KOPT-K1 (cell line): Measurements from ENCODE around the gene SYT14.
"Not testable (repeated sequence)": the region's sequence is repeated elsewhere in the genome, so short reads cannot be mapped to it uniquely, and the experiment has no call there.

ENCODE experiments used
- H3K27ac ChIP-seq: fragments of 200-600 bp; sonication (generic); 2 replicates; pipeline ENCODE4 v1.5.1; 2016; ENCODE audit warnings: antibody characterized with exemption, mild to moderate bottlenecking, low read depth, low read length; ENCODE audit not compliant: poor library complexity, severe bottlenecking
- H3K36me3 ChIP-seq: fragments of 200-600 bp; sonication (generic); 2 replicates; pipeline ENCODE4 v1.5.1; 2017; ENCODE audit warnings: antibody characterized with exemption, mild to moderate bottlenecking, low read length, moderate library complexity; ENCODE audit not compliant: insufficient read depth
- H3K9me3 ChIP-seq: fragments of 200-600 bp; sonication (generic); 2 replicates; pipeline ENCODE4 v1.5.1; 2017; ENCODE audit warnings: antibody characterized with exemption, low read length, mild to moderate bottlenecking; ENCODE audit not compliant: insufficient read depth, poor library complexity, severe bottlenecking

The SYT14 gene

GRCh38 chr1:209937996-209938959, at the start of gene SYT14:
Gene SYT14 (plus strand): TSS chr1:209938217. CDS start chr1:209938265, 48 bp downstream.
- no peaks in the 10 kb centered on the region for H3K36me3 ChIP-seq
- no peaks in the 10 kb centered on the region for H3K9me3 ChIP-seq
- H3K27ac ChIP-seq: no peak within 1 kb of the TSS

- not testable (repeated sequence) for H3K27ac ChIP-seq, H3K36me3 ChIP-seq, H3K9me3 ChIP-seq
These were observed 49.5 kb upstream of the SYT14 start for GRCh38 chr1:209888291-209889076.

GRCh38 chr1:209889077-209889418, 49.0 kb upstream of the SYT14 start:
- no peak overlapping the region for H3K27ac ChIP-seq
- no peaks in the 10 kb centered on the region for H3K9me3 ChIP-seq
- no peaks in the 10 kb centered on the region for H3K36me3 ChIP-seq

- Histone ChIP-seq H3K9me3 (no peaks in the 10 kb centered on the region), H3K36me3 (no peaks in the 10 kb centered on the region), H3K27ac (no peak overlapping the region)
These were observed 47.2 kb upstream of the SYT14 start for GRCh38 chr1:209890641-209891330.

- no peaks in the 10 kb centered on the region for H3K36me3 ChIP-seq
- no peak overlapping the region for H3K27ac ChIP-seq
These were observed 44.3 kb upstream of the SYT14 start for GRCh38 chr1:209893751-209894150.

GRCh38 chr1:209895709-209896108, 42.3 kb upstream of the SYT14 start:
- H3K27ac ChIP-seq: no peak overlapping the region

More at GRCh38 chr1:209893751-209894150, 44.3 kb upstream of the SYT14 start:
- no peaks in the 10 kb centered on the region for H3K9me3 ChIP-seq

GRCh38 chr1:209896346-209896745, 41.7 kb upstream of the SYT14 start:
- Histone ChIP-seq H3K27ac (no peak overlapping the region), H3K9me3 (no peaks in the 10 kb centered on the region), H3K36me3 (no peaks in the 10 kb centered on the region)

More at GRCh38 chr1:209895709-209896108, 42.3 kb upstream of the SYT14 start:
- Histone ChIP-seq H3K36me3 (no peaks in the 10 kb centered on the region), H3K9me3 (no peaks in the 10 kb centered on the region)

GRCh38 chr1:209898271-209898670, 39.7 kb upstream of the SYT14 start:
- not testable (repeated sequence) for H3K36me3 ChIP-seq, H3K27ac ChIP-seq, H3K9me3 ChIP-seq

GRCh38 chr1:209898851-209899250, 39.2 kb upstream of the SYT14 start:
- not testable (repeated sequence) for H3K36me3 ChIP-seq, H3K9me3 ChIP-seq

GRCh38 chr1:209899948-209900347, 38.1 kb upstream of the SYT14 start:
- H3K36me3 ChIP-seq: no peaks in the 10 kb centered on the region
- H3K9me3 ChIP-seq: no peaks in the 10 kb centered on the region
- H3K27ac ChIP-seq: no peak overlapping the region

More at GRCh38 chr1:209898851-209899250, 39.2 kb upstream of the SYT14 start:
- not testable (repeated sequence) for H3K27ac ChIP-seq

- Histone ChIP-seq H3K9me3 (no peaks in the 10 kb centered on the region), H3K27ac (no peak overlapping the region), H3K36me3 (no peaks in the 10 kb centered on the region)
These were observed 37.3 kb upstream of the SYT14 start for GRCh38 chr1:209900734-209901133.

- Histone ChIP-seq H3K36me3 (no peaks in the 10 kb centered on the region), H3K27ac (no peak overlapping the region), H3K9me3 (no peaks in the 10 kb centered on the region)
These were observed 36.8 kb upstream of the SYT14 start for GRCh38 chr1:209901211-209901610.

- H3K36me3 ChIP-seq, H3K9me3 ChIP-seq, H3K27ac ChIP-seq: not testable (repeated sequence)
These were observed 33.2 kb upstream of the SYT14 start for GRCh38 chr1:209904774-209905173.

GRCh38 chr1:209911746-209912145, 26.3 kb upstream of the SYT14 start:
- no peaks in the 10 kb centered on the region for H3K36me3 ChIP-seq
- H3K9me3 ChIP-seq: no peaks in the 10 kb centered on the region
- no peak overlapping the region for H3K27ac ChIP-seq

GRCh38 chr1:209912306-209912705, 25.7 kb upstream of the SYT14 start:
- Histone ChIP-seq H3K9me3 (no peaks in the 10 kb centered on the region), H3K27ac (no peak overlapping the region), H3K36me3 (no peaks in the 10 kb centered on the region)
